ENCODE data around the gene BSN. TPM values are rescaled to one million over a fixed set of nuclear protein-coding genes. Genes with fewer than 3 reads are reported as not detected.

The BSN gene
- total RNA-seq, 1 donor from 2014 or later = 0.67 TPM

GRCh38 chr3:49639551-49639950 is 85.3 kb downstream of the BSN start:
- TF ChIP-seq CTCF (IDR thresholded peaks at IDR 0.05; ENCODE audit: unreplicated experiment) = no peak
- H3K27ac Mint-ChIP-seq = no peak overlapping the region

GRCh38 chr3:49641292-49641691 is 87.0 kb downstream of the BSN start:
- TF ChIP-seq CTCF (IDR thresholded peaks at IDR 0.05; ENCODE audit: unreplicated experiment) = no peak
- DNase-seq (ENCODE audit: low spot score in 2 of 2, unreplicated experiment in 2 of 2) = no peak
- Mint-ChIP-seq H3K27ac (no peak overlapping the region), H3K9me3 (no peaks in the 10 kb centered on the region), H3K4me1 (no peaks in the 10 kb centered on the region), H3K36me3 (no peaks in the 10 kb centered on the region), H3K27me3 (ENCODE audit: low read depth) (peaks cover 1% of the 10 kb centered on the region), H3K4me3 (no peak overlapping the region)

More at GRCh38 chr3:49639551-49639950, 85.3 kb downstream of the BSN start:
- no peaks in the 10 kb centered on the region for H3K9me3 Mint-ChIP-seq
- H3K4me3 Mint-ChIP-seq = no peak overlapping the region
- DNase-seq (ENCODE audit: low spot score in 2 of 2, unreplicated experiment in 2 of 2) = no peak
- no peaks in the 10 kb centered on the region for H3K4me1 Mint-ChIP-seq
- H3K27me3 Mint-ChIP-seq (ENCODE audit: low read depth) = peaks cover 4% of the 10 kb centered on the region
- H3K36me3 Mint-ChIP-seq = no peaks in the 10 kb centered on the region

GRCh38 chr3:49641921-49642707 is 87.8 kb downstream of the BSN start:
- Mint-ChIP-seq H3K27ac (no peak overlapping the region), H3K36me3 (no peaks in the 10 kb centered on the region), H3K9me3 (no peaks in the 10 kb centered on the region), H3K4me3 (no peak overlapping the region), H3K4me1 (no peaks in the 10 kb centered on the region), H3K27me3 (ENCODE audit: low read depth) (peaks cover 1% of the 10 kb centered on the region)
- no peak for TF ChIP-seq CTCF (IDR thresholded peaks at IDR 0.05; ENCODE audit: unreplicated experiment)
- DNase-seq (ENCODE audit: low spot score in 2 of 2, unreplicated experiment in 2 of 2) = no peak

- Mint-ChIP-seq H3K4me1 (no peaks in the 10 kb centered on the region), H3K27me3 (ENCODE audit: low read depth) (peaks cover 1% of the 10 kb centered on the region), H3K9me3 (no peaks in the 10 kb centered on the region), H3K36me3 (no peaks in the 10 kb centered on the region), H3K27ac (no peak overlapping the region), H3K4me3 (no peak overlapping the region)
- no peak for DNase-seq (ENCODE audit: low spot score in 2 of 2, unreplicated experiment in 2 of 2)
- TF ChIP-seq CTCF (IDR thresholded peaks at IDR 0.05; ENCODE audit: unreplicated experiment) = no peak
Observed at GRCh38 chr3:49642708-49643145, 88.5 kb downstream of the BSN start.

- Mint-ChIP-seq H3K27ac (no peak overlapping the region), H3K9me3 (no peaks in the 10 kb centered on the region), H3K4me3 (no peak overlapping the region), H3K4me1 (no peaks in the 10 kb centered on the region), H3K36me3 (no peaks in the 10 kb centered on the region), H3K27me3 (ENCODE audit: low read depth) (peaks cover 1% of the 10 kb centered on the region)
- DNase-seq (ENCODE audit: low spot score in 2 of 2, unreplicated experiment in 2 of 2) = no peak
- TF ChIP-seq CTCF (IDR thresholded peaks at IDR 0.05; ENCODE audit: unreplicated experiment) = no peak
Observed at GRCh38 chr3:49644684-49645083, 90.4 kb downstream of the BSN start.
